HAP-1 (cell line): Measurements from ENCODE around the gene SLC24A5.

Source experiments
- DNase-seq, 2 experiments: peaks; one replicate each; pipeline ENCODE4 v3.0.0-alpha.2; 2016 to 2020; ENCODE audit warnings: low spot score in 2 of 2
- H3K27me3 ChIP-seq: fragments of 250-450 bp; sonication (Bioruptor Pico); 2 replicates; pipeline ENCODE4 v1.5.1; 2020; ENCODE audit warnings: low read depth, mild to moderate bottlenecking, moderate library complexity
- H3K36me3 ChIP-seq: fragments of 250-450 bp; sonication (Bioruptor Pico); replicated peaks from 2 replicates; pipeline ENCODE4 v1.5.1; 2020; ENCODE audit warnings: mild to moderate bottlenecking
- H3K4me1 ChIP-seq: fragments of 250-450 bp; sonication (Bioruptor Pico); 2 replicates; pipeline ENCODE4 v1.5.1; 2020; ENCODE audit warnings: mild to moderate bottlenecking
- H3K4me3 ChIP-seq: fragments of 250-450 bp; sonication (Bioruptor Pico); 2 replicates; pipeline ENCODE4 v1.5.1; 2020; ENCODE audit warnings: mild to moderate bottlenecking, moderate library complexity
- H3K9me3 ChIP-seq: fragments of 250-450 bp; sonication (Bioruptor Pico); 2 replicates; pipeline ENCODE4 v1.5.1; 2020; ENCODE audit warnings: mild to moderate bottlenecking, moderate library complexity
- in situ Hi-C: fragments of 300-500 bp; cut with MboI; formaldehyde crosslinking; loops from 3 replicates; pipeline ENCODE4 v1.14.3; 2020; ENCODE audit warnings: low sequenced_read_pairs, inconsistent platforms, mixed read lengths

The SLC24A5 gene

GRCh38 chr15:48120745-48121144 lies at the start of gene SLC24A5:
Gene SLC24A5 (plus strand): TSS chr15:48120990. CDS start chr15:48121045, 55 bp downstream.
- in situ Hi-C loops: loop anchor here (25.0 kb wide), 1 partner anchor 167 kb away; no protein-coding TSS in a partner anchor
- Histone ChIP-seq H3K4me3 (no peak within 1 kb of the TSS), H3K36me3 (no peaks in the 10 kb centered on the region), H3K27me3 (peaks cover 13% of the 10 kb centered on the region), H3K9me3 (no peaks in the 10 kb centered on the region), H3K4me1 (no peaks in the 10 kb centered on the region)
- DNase-seq: no peak

DNA sequence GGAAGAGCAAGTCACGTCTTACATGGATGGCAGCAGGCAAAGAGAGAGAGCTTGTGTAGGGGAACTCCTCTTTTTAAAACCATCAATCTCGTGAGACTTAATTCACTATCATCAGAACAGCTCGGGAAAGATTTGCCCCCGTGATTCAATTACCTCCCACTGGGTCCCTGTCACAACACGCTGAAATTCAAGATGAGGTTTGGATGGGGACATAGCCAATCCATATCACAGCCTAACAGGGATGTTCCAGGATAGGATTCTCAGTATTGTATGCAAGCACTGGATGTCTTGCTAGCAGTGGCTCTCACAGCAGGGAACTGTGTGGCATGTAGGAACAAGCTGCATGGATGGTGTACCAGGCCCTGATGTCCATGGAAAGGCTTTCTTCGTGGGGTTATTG lies 47.8 kb upstream of the SLC24A5 start:
- Histone ChIP-seq H3K27me3 (0 out of 2 replicates have a peak, but pooled peaks cover 5% of the 10 kb centered on the region), H3K4me1 (no peaks in the 10 kb centered on the region), H3K4me3 (no peak overlapping the region), H3K9me3 (peaks cover 8% of the 10 kb centered on the region; the same call in 1 of the 2 replicates), H3K36me3 (no peaks in the 10 kb centered on the region)
- no peak for DNase-seq
- in situ Hi-C loops: no loop called here

GRCh38 chr15:48073881-48074280 lies 46.9 kb upstream of the SLC24A5 start:
- H3K36me3 ChIP-seq: no peaks in the 10 kb centered on the region
- H3K9me3 ChIP-seq: peaks cover 8% of the 10 kb centered on the region; the same call in 1 of the 2 replicates
- no peak for DNase-seq
- no peaks in the 10 kb centered on the region for H3K4me1 ChIP-seq
- H3K4me3 ChIP-seq: no peak overlapping the region
- 0 out of 2 replicates have a peak, but pooled peaks cover 7% of the 10 kb centered on the region for H3K27me3 ChIP-seq
- in situ Hi-C loops: no loop called here

DNA sequence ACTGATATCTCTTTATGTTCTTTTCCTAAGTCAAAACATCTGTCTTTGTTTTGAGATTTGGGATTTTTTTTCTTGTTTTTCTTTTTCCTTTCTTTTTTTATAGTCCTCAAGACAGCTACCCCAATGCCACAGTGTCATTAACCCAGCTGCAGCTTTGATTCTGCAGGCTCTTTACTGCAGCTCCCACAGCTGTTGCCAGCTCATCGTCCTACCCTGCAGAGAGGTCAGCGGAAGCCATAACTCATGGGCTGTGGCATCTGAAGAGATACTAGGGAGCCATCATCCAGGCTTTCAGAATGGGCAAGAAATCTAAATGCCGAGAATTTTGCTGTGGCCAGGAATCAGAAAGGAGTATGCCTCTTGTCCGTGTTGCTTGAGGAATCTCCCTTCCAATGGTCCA lies 44.3 kb upstream of the SLC24A5 start:
- H3K36me3 ChIP-seq: no peaks in the 10 kb centered on the region
- no peak for DNase-seq
- in situ Hi-C loops: no loop called here
- no peak overlapping the region for H3K4me3 ChIP-seq
- H3K9me3 ChIP-seq: peaks cover 8% of the 10 kb centered on the region; the same call in 1 of the 2 replicates
- no peaks in the 10 kb centered on the region for H3K4me1 ChIP-seq
- 0 out of 2 replicates have a peak, but pooled peaks cover 7% of the 10 kb centered on the region for H3K27me3 ChIP-seq

GRCh38 chr15:48077616-48078184 lies 43.1 kb upstream of the SLC24A5 start:
- H3K27me3 ChIP-seq: 0 out of 2 replicates have a peak, but pooled peaks cover 7% of the 10 kb centered on the region
- in situ Hi-C loops: no loop called here
- no peaks in the 10 kb centered on the region for H3K36me3 ChIP-seq
- H3K4me1 ChIP-seq: no peaks in the 10 kb centered on the region
- peaks cover 4% of the 10 kb centered on the region; the same call in 1 of the 2 replicates for H3K9me3 ChIP-seq
- DNase-seq: no peak
- no peak overlapping the region for H3K4me3 ChIP-seq

DNA sequence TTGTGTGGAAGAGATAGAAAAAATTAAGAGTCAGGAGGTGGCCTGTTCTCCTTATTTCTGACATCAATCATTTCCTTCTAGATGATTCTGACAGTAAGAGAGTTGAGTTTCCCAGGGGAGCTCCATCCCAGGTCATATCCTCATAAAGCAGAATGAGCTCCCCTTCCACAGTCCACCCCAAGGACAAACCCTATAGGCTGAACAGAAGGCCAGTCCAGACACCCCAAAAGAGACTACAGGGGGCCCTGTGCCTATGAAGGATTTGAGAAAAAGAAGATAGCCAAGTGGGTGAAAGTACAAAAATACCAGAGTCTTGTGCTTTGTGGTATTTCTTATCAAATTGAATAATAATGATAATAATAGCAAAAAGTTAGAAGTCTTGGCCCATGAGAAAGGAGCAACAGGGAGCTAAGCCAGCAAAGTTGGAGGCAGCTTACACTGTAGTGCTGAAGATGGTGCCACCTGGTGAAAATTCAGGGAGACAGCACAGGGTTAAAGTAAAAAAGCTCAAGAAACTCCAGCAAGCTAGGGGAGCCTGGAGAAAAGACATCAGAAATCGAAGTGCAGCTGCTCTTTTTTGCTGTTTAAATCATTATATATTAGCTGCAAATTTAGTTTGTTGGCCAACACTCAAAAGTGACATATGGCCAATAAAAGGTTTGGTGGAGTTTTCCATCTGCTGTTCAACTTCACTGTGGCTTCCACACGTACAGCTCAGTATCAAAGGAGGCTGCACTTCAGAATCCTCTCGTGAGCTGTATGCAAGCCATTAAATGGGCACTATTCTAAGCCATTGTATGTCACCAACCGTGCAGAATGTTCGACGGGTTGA lies 35.8 kb upstream of the SLC24A5 start:
- in situ Hi-C loops: no loop called here
- H3K4me1 ChIP-seq: no peaks in the 10 kb centered on the region
- no peak overlapping the region for H3K4me3 ChIP-seq
- no peaks in the 10 kb centered on the region for H3K27me3 ChIP-seq
- no peaks in the 10 kb centered on the region for H3K36me3 ChIP-seq
- DNase-seq: peak; percentile 24 to 32
- no peaks in the 10 kb centered on the region for H3K9me3 ChIP-seq

DNA sequence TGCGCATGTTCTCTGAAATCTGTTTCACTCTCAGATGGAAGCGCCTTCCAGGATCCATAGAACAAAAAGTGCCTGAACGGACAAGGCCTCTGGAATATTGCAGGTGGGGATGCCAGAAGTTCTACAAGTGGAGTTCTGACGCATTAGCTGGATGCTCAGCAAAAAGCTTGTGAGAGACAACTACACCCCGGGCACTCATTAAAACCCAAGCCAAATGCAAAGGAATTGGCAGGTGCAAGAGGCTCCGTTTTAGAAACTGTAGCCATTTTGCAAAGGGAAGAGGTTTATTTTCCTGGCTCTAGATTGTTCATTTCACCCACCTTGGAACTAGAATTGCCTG lies 35.2 kb upstream of the SLC24A5 start:
- H3K27me3 ChIP-seq: no peaks in the 10 kb centered on the region
- in situ Hi-C loops: no loop called here
- H3K4me1 ChIP-seq: no peaks in the 10 kb centered on the region; the same call in 1 of the 2 replicates

DNA sequence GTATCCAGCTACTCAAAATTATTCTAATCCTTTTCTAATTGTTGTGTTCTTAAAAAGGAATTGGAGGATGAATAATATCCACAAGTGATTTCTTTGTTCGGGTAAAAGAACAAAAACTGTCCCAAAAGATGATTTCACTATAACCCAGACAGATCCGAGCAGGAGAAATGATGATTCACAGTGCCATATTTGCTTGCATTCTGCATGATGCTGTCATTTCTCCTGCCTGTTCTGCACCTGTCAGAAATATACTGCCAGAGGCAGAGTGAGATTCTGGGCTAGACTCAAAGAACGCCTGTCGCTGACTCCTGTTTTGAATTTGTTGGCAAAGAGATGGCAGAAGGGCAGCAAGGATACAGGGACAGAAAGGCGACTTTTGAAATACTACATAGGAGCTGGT lies 34.7 kb upstream of the SLC24A5 start:
- no peaks in the 10 kb centered on the region for H3K36me3 ChIP-seq
- H3K27me3 ChIP-seq: no peaks in the 10 kb centered on the region
- no peak for DNase-seq
- no peak overlapping the region for H3K4me3 ChIP-seq
- in situ Hi-C loops: no loop called here
- H3K9me3 ChIP-seq: no peaks in the 10 kb centered on the region
- H3K4me1 ChIP-seq: peaks cover 5% of the 10 kb centered on the region

More for the DNA sequence above, 35.2 kb upstream of the SLC24A5 start:
- Histone ChIP-seq H3K9me3 (no peaks in the 10 kb centered on the region), H3K4me3 (no peak overlapping the region), H3K36me3 (no peaks in the 10 kb centered on the region)
- DNase-seq: no peak

GRCh38 chr15:48086576-48086975 lies 34.2 kb upstream of the SLC24A5 start:
- H3K4me3 ChIP-seq: no peak overlapping the region
- H3K27me3 ChIP-seq: no peaks in the 10 kb centered on the region; the same call in 1 of the 2 replicates
- DNase-seq: no peak

GRCh38 chr15:48087844-48088243 lies 32.9 kb upstream of the SLC24A5 start:
- H3K36me3 ChIP-seq: no peaks in the 10 kb centered on the region
- no peaks in the 10 kb centered on the region for H3K9me3 ChIP-seq
- peaks cover 8% of the 10 kb centered on the region for H3K4me1 ChIP-seq
- H3K27me3 ChIP-seq: no peaks in the 10 kb centered on the region; the same call in 1 of the 2 replicates
- DNase-seq: no peak
- H3K4me3 ChIP-seq: no peak overlapping the region
- in situ Hi-C loops: no loop called here

More at GRCh38 chr15:48086576-48086975, 34.2 kb upstream of the SLC24A5 start:
- Histone ChIP-seq H3K36me3 (no peaks in the 10 kb centered on the region), H3K4me1 (peaks cover 8% of the 10 kb centered on the region), H3K9me3 (no peaks in the 10 kb centered on the region)
- in situ Hi-C loops: no loop called here

DNA sequence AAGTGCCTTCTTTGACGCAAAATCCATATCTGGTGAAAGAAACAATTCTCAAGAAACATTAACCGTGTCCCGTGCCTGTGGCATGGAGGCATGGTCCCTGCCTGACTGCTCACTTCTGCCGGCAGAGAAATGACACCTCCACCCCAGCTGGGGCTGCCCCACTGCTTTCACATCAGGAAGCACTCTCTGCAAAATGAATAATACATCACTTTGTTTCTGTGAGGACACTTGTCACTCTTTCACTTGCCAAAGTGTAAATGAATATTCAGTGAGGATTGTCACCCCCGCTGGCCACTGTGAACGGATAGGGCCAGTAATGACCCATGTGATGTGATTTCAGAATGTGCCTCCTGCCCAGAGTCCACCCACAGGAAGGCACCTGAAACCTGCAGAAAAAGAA lies 31.1 kb upstream of the SLC24A5 start:
- Histone ChIP-seq H3K27me3 (no peaks in the 10 kb centered on the region; the same call in 1 of the 2 replicates), H3K4me3 (no peak overlapping the region), H3K36me3 (no peaks in the 10 kb centered on the region), H3K4me1 (peaks cover 8% of the 10 kb centered on the region), H3K9me3 (no peaks in the 10 kb centered on the region)
- DNase-seq: no peak
- in situ Hi-C loops: no loop called here

DNA sequence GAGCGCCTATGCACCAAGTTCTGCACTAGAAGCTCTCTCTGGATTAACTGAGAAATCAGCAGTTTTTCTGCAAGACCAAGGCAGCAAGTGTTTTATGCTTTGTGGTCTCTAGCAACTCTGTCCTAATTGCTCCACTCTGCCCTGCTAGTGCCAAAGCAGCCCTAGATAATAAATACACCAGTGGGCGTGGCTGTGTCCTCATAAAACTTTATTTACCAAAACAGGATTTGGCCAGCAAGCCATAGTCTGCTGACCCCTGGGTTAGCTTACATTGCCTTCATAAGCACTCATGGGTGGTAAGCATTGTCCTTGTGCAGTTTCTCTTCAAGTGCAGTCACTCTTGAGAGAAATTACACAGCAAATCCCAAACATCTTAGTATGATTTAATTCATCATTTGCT lies 30.7 kb upstream of the SLC24A5 start:
- Histone ChIP-seq H3K36me3 (no peaks in the 10 kb centered on the region), H3K27me3 (no peaks in the 10 kb centered on the region; the same call in 1 of the 2 replicates), H3K4me3 (no peak overlapping the region), H3K4me1 (peaks cover 8% of the 10 kb centered on the region), H3K9me3 (no peaks in the 10 kb centered on the region)
- in situ Hi-C loops: no loop called here
- no peak for DNase-seq

DNA sequence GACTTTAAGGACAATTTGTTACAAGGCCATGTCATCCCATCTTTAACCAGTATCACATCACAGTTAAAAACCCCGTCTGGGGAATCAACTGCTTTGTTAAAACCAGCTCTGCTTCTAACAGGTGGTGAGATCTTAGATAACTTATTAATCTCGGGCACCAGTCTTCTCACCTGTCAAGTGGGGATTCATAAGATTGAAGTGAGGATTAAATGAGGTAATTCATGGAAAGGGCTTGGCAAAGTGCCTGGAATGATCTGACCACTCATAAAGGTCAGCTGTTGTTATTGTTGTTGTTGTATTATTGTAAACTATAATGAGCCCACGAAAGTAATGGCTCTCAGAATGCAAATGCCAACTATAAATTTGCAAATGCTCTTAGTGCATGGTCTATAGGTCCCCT lies 30.1 kb upstream of the SLC24A5 start:
- Histone ChIP-seq H3K4me3 (no peak overlapping the region), H3K4me1 (peaks cover 8% of the 10 kb centered on the region), H3K36me3 (no peaks in the 10 kb centered on the region), H3K9me3 (no peaks in the 10 kb centered on the region), H3K27me3 (no peaks in the 10 kb centered on the region; the same call in 1 of the 2 replicates)
- in situ Hi-C loops: no loop called here
- DNase-seq: peak; percentile 34 to 36

GRCh38 chr15:48091522-48091921 lies 29.3 kb upstream of the SLC24A5 start:
- no peak overlapping the region for H3K4me3 ChIP-seq

More at GRCh38 chr15:48091522-48091921, 29.3 kb upstream of the SLC24A5 start:
- DNase-seq: no peak
- in situ Hi-C loops: no loop called here
- H3K36me3 ChIP-seq: no peaks in the 10 kb centered on the region
- H3K4me1 ChIP-seq: peaks cover 8% of the 10 kb centered on the region
- H3K9me3 ChIP-seq: no peaks in the 10 kb centered on the region
- no peaks in the 10 kb centered on the region; the same call in 1 of the 2 replicates for H3K27me3 ChIP-seq
